ENCODE data around the gene RPS6KB2. TPM values are rescaled to one million over a fixed set of nuclear protein-coding genes. Genes with fewer than 3 reads are reported as not detected.
A peak's percentile ranks its signal among the peaks of the same experiment; 100 is the strongest.

The RPS6KB2 gene
- total and polyA plus RNA-seq, 9 of the 15 experiments (the other 6 are each of a cell fraction or from before 2014, with no cell fraction given), result 0.42 to 122 (median 82.6) TPM

DNA sequence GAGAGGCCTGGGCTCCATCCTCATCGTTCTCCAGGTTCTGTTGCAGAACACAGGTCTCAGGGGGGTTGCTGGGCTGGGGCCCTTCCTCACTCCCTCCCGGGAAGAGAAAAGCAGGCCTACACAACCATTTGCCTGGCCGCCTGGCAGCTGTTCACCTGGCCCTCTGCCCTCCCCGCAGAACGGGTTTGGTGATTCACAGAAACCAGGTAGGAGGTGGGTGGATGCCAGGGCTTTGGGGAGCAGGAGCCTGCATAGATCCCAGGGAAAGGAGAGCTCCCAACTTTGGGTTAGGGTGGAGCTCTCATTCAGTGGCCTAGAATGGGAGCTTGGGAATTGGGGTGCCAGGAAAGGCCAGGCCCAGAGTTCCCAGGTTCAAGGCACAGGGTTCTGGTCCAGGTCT, 39.8 kb downstream of the RPS6KB2 start:
- Histone ChIP-seq H3K9ac (ENCODE audit: insufficient read depth in 1 of 2, low read depth in 2 of 2, low read length in 2 of 2) (peak overlapping the region; percentile 73 to 90), H3K27ac (ENCODE audit: extremely low read depth, low read depth, low read length) (no peak overlapping the region; the same call in 2 of the 3 replicates), H3K36me3 (ENCODE audit: control insufficient read depth, insufficient read depth, low read length) (no peaks in the 10 kb centered on the region), H4K20me1 (replicated peaks; ENCODE audit: control insufficient read depth, insufficient read depth, low read length) (no peaks in the 10 kb centered on the region), H3K4me3 (peak overlapping the region; percentile 76), H3K4me2 (ENCODE audit: insufficient read depth, low read length) (peak overlapping the region; percentile 83), H3K9me1 (ENCODE audit: control insufficient read depth, insufficient read depth, low read length) (no peaks in the 10 kb centered on the region), H3K9me3 (replicated peaks; ENCODE audit: control insufficient read depth, insufficient read depth, low read depth, low read length) (no peaks in the 10 kb centered on the region), H3K79me2 (ENCODE audit: control insufficient read depth, insufficient read depth, low read length) (peaks cover 12% of the 10 kb centered on the region), H2AFZ (ENCODE audit: low read depth, low read length) (no peak overlapping the region), H3K4me1 (replicated peaks in 1 of 2; ENCODE audit: control insufficient read depth in 2 of 2, insufficient read depth in 2 of 2, low read length in 2 of 2) (peaks cover 19 to 51% of the 10 kb centered on the region in 2 experiments; a peak in 4 of 5 replicates), H3K27me3 (ENCODE audit: control insufficient read depth in 2 of 2, insufficient read depth in 2 of 2, low read length in 2 of 2) (no peaks in the 10 kb centered on the region)
- in situ Hi-C loops (cut with MboI) (no loop called here), intact Hi-C loops (cut with micrococcal nuclease) (loop anchor here (5.0 kb wide), 1 partner anchor 46 kb away; no protein-coding TSS in a partner anchor)
- no peak for DNase-seq (ENCODE audit: extremely low read depth in 1 of 4, low spot score in 3 of 4)
- TSS peak; percentile 26 for BruUV-seq (replicated peaks)
- TF ChIP-seq TFAP4 (CRISPR knock-in tag; IDR thresholded peaks at IDR 0.05; ENCODE audit: borderline replicate concordance), result peak; percentile 36; the same call in 1 of the 2 replicates
- no peak for TF ChIP-seq NR0B1 (IDR thresholded peaks at IDR 0.05; ENCODE audit: partially characterized antibody)
- no peak for TF ChIP-seq POLR2AphosphoS2 (IDR thresholded peaks at IDR 0.05; ENCODE audit: low read length)
- TF ChIP-seq GMEB1 (CRISPR knock-in tag; IDR thresholded peaks at IDR 0.05), result no peak
- no peak for TF ChIP-seq GTF2B (IDR thresholded peaks at IDR 0.05; ENCODE audit: extremely low read depth, insufficient read length)
- TF ChIP-seq FOXO4 (CRISPR knock-in tag; IDR thresholded peaks at IDR 0.05), result no peak
- WGBS (ENCODE audit: insufficient coverage, low coverage, missing lambda C conversion rate), result 62% methylated on average over 5 of the region's 5 CpGs
- POLR2A ChIA-PET, result interaction anchor here (0.5 to 1.7 kb wide), 4 partner anchors 10 to 77 kb away, joined by 3 to 4 read pairs (median 3); partner anchors contain the start of gene AIP
- FAIRE-seq, result no peak
- CTCF ChIA-PET (ENCODE audit: low intra/inter-chr PET ratio), result interaction anchor here (1.3 kb wide), 1 partner anchor 66 kb away, joined by 3 read pairs; no protein-coding TSS in a partner anchor
- ATAC-seq, result no peak

Measured in K562 (cell line).